ENCODE measurements around the gene HARS2.

Gene HARS2

DNA sequence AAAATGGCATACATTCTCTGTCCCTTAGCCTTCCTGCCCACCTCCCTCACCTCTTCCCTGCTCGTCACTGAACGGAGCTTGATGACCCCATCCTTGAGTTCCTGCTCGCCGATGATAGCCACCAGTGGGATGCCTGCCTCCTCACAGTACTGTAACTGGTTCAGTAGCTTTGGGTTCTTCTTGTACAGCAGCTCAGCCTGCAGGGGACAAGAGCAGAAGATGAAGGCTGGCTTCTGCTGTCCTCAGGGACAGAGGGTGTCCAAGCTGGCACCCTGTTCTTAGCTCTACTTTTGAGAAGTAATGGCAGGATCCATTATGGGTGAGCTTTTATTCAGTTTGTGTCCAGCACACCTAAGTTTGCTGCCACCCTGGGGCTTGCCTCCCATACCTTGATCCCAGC lies 16.6 kb upstream of the HARS2 start:
- Histone ChIP-seq H3K9me3 (ENCODE audit: insufficient read depth, low read depth, low read length) (no peaks in the 10 kb centered on the region), H3K4me1 (ENCODE audit: insufficient read depth, low read length, poor library complexity, severe bottlenecking) (no peaks in the 10 kb centered on the region), H3K9me2 (replicated peaks; ENCODE audit: low read depth, low read length) (no peaks in the 10 kb centered on the region), H3K27me3 (ENCODE audit: insufficient read depth, low read length, poor library complexity, severe bottlenecking) (no peaks in the 10 kb centered on the region), H3K79me2 (ENCODE audit: insufficient read depth, low read length) (no peaks in the 10 kb centered on the region), H3K4me3 (ENCODE audit: low read length, poor library complexity, severe bottlenecking) (no peak overlapping the region), H3K36me3 (ENCODE audit: insufficient read depth, low read length) (peaks cover 73% of the 10 kb centered on the region; the same call in 1 of the 2 replicates), H3F3A (ENCODE audit: low read depth) (no peaks in the 10 kb centered on the region), H3K4me2 (ENCODE audit: low read depth, low read length, poor library complexity, severe bottlenecking) (no peak overlapping the region), H4K20me1 (ENCODE audit: insufficient read depth, low read length, poor library complexity, severe bottlenecking) (no peaks in the 10 kb centered on the region), H3K9ac (ENCODE audit: low read depth, low read length, poor library complexity, severe bottlenecking) (no peak overlapping the region), H2AFZ (ENCODE audit: low read length) (no peak overlapping the region)
- TF ChIP-seq, protein P1, sequence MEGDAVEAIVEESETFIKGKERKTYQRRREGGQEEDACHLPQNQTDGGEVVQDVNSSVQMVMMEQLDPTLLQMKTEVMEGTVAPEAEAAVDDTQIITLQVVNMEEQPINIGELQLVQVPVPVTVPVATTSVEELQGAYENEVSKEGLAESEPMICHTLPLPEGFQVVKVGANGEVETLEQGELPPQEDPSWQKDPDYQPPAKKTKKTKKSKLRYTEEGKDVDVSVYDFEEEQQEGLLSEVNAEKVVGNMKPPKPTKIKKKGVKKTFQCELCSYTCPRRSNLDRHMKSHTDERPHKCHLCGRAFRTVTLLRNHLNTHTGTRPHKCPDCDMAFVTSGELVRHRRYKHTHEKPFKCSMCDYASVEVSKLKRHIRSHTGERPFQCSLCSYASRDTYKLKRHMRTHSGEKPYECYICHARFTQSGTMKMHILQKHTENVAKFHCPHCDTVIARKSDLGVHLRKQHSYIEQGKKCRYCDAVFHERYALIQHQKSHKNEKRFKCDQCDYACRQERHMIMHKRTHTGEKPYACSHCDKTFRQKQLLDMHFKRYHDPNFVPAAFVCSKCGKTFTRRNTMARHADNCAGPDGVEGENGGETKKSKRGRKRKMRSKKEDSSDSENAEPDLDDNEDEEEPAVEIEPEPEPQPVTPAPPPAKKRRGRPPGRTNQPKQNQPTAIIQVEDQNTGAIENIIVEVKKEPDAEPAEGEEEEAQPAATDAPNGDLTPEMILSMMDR (conservative IDR thresholded peaks at IDR 0.05; ENCODE audit: low read length) = no peak
- no peak for TF ChIP-seq EZH2phosphoT487 (IDR thresholded peaks at IDR 0.05; ENCODE audit: borderline replicate concordance)

DNA sequence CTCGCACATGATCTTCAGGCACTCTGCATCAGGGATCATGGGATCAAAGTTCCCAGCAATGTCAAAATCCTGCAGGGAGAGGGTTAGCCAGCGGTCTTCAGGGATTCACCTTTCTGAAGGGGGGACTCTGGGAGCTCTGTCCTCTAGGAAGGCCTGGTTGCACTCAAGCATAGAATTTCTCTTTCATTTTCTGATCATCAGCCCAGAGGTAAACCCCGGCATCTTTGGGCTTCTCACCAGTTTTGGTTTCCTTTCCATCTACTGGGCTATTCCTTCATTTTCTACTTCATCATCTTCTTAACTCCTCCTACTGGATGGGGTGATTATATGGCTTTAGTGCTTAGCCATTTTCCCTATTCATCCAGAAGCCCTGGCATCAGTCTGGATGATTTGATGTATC lies 13.3 kb upstream of the HARS2 start:
- Histone ChIP-seq H3K27me3 (ENCODE audit: insufficient read depth, low read length, poor library complexity, severe bottlenecking) (no peaks in the 10 kb centered on the region), H4K20me1 (ENCODE audit: insufficient read depth, low read length, poor library complexity, severe bottlenecking) (no peaks in the 10 kb centered on the region), H3K4me2 (ENCODE audit: low read depth, low read length, poor library complexity, severe bottlenecking) (no peak overlapping the region), H3K4me1 (ENCODE audit: insufficient read depth, low read length, poor library complexity, severe bottlenecking) (no peaks in the 10 kb centered on the region), H3K79me2 (ENCODE audit: insufficient read depth, low read length) (no peaks in the 10 kb centered on the region), H2AFZ (ENCODE audit: low read length) (no peak overlapping the region), H3K9me2 (replicated peaks; ENCODE audit: low read depth, low read length) (no peaks in the 10 kb centered on the region), H3K9me3 (ENCODE audit: insufficient read depth, low read depth, low read length) (no peaks in the 10 kb centered on the region), H3K9ac (ENCODE audit: low read depth, low read length, poor library complexity, severe bottlenecking) (no peak overlapping the region), H3K4me3 (ENCODE audit: low read length, poor library complexity, severe bottlenecking) (no peak overlapping the region), H3K36me3 (ENCODE audit: insufficient read depth, low read length) (peaks cover 66% of the 10 kb centered on the region), H3F3A (ENCODE audit: low read depth) (no peaks in the 10 kb centered on the region)
- TF ChIP-seq, protein P1 (conservative IDR thresholded peaks at IDR 0.05; ENCODE audit: low read length) = no peak
- TF ChIP-seq EZH2phosphoT487 (IDR thresholded peaks at IDR 0.05; ENCODE audit: borderline replicate concordance) = no peak

GRCh38 chr5:140678993-140679392 lies 12.3 kb upstream of the HARS2 start:
- Histone ChIP-seq H3K4me3 (ENCODE audit: low read length, poor library complexity, severe bottlenecking) (no peak overlapping the region), H4K20me1 (ENCODE audit: insufficient read depth, low read length, poor library complexity, severe bottlenecking) (no peaks in the 10 kb centered on the region), H3K9me3 (ENCODE audit: insufficient read depth, low read depth, low read length) (no peaks in the 10 kb centered on the region), H3K9ac (ENCODE audit: low read depth, low read length, poor library complexity, severe bottlenecking) (no peak overlapping the region), H3K36me3 (ENCODE audit: insufficient read depth, low read length) (peaks cover 56% of the 10 kb centered on the region), H3K79me2 (ENCODE audit: insufficient read depth, low read length) (no peaks in the 10 kb centered on the region), H3K4me2 (ENCODE audit: low read depth, low read length, poor library complexity, severe bottlenecking) (no peak overlapping the region), H3K27me3 (ENCODE audit: insufficient read depth, low read length, poor library complexity, severe bottlenecking) (no peaks in the 10 kb centered on the region), H3F3A (ENCODE audit: low read depth) (no peaks in the 10 kb centered on the region), H3K9me2 (replicated peaks; ENCODE audit: low read depth, low read length) (no peaks in the 10 kb centered on the region), H2AFZ (ENCODE audit: low read length) (no peak overlapping the region), H3K4me1 (ENCODE audit: insufficient read depth, low read length, poor library complexity, severe bottlenecking) (no peaks in the 10 kb centered on the region)
- no peak for TF ChIP-seq EZH2phosphoT487 (IDR thresholded peaks at IDR 0.05; ENCODE audit: borderline replicate concordance)
- TF ChIP-seq, protein P1 (conservative IDR thresholded peaks at IDR 0.05; ENCODE audit: low read length) = no peak
